SK-N-SH treated with all-trans-retinoic acid at 6 μM for 48 hours (cell line): Measurements from ENCODE around the gene AGR3.

Source experiments
- ATAC-seq: fragments of 200-7000 bp; cut with Tn5 transposase; 3 replicates; pipeline ENCODE4 v1.9.1; 2020; ENCODE audit warnings: mild to moderate bottlenecking, moderate library complexity
- BACH2 ChIP-seq: fragments of 250-450 bp; sonication (Bioruptor Pico); IDR thresholded peaks from 2 replicates; pipeline ENCODE4 v1.9.0; 2021; ENCODE audit warnings: mild to moderate bottlenecking, borderline replicate concordance
- CREB5 ChIP-seq: fragments of 250-450 bp; sonication (Bioruptor Pico); IDR thresholded peaks from 2 replicates; pipeline ENCODE4 v1.5.1; 2020; ENCODE audit warnings: low read depth, mild to moderate bottlenecking, moderate library complexity
- CSDC2 ChIP-seq: fragments of 250-450 bp; sonication (Bioruptor Pico); IDR thresholded peaks from 2 replicates; pipeline ENCODE4 v1.5.0; 2020; ENCODE audit warnings: mild to moderate bottlenecking, moderate library complexity
- CSRNP3 ChIP-seq: fragments of 250-450 bp; sonication (Bioruptor Pico); IDR thresholded peaks from 2 replicates; pipeline ENCODE4 v1.5.1; 2021; ENCODE audit warnings: mild to moderate bottlenecking, moderate library complexity
- ESRRG ChIP-seq: fragments of 250-450 bp; sonication (Bioruptor Pico); IDR thresholded peaks from 2 replicates; pipeline ENCODE4 v1.6.1; 2021; ENCODE audit warnings: mild to moderate bottlenecking
- ISL1 ChIP-seq: fragments of 250-450 bp; sonication (Bioruptor Pico); IDR thresholded peaks from 2 replicates; pipeline ENCODE4 v2.1.2; 2022; ENCODE audit warnings: mild to moderate bottlenecking, moderate library complexity
- PATZ1 ChIP-seq: fragments of 250-450 bp; sonication (Bioruptor Pico); IDR thresholded peaks from 2 replicates; pipeline ENCODE4 v1.8.0; 2020; ENCODE audit warnings: mild to moderate bottlenecking, moderate library complexity, borderline replicate concordance
- POU6F1 ChIP-seq: fragments of 250-450 bp; sonication (Bioruptor Pico); IDR thresholded peaks from 2 replicates; pipeline ENCODE4 v1.8.0; 2021; ENCODE audit warnings: low read depth, mild to moderate bottlenecking, moderate library complexity, borderline replicate concordance
- PPARA ChIP-seq: fragments of 250-450 bp; sonication (Bioruptor Pico); IDR thresholded peaks from 2 replicates; pipeline ENCODE4 v1.5.0; 2020; ENCODE audit warnings: mild to moderate bottlenecking, borderline replicate concordance
- RARB ChIP-seq: fragments of 250-450 bp; sonication (Bioruptor Pico); IDR thresholded peaks from 2 replicates; pipeline ENCODE4 v1.8.0; 2021; ENCODE audit warnings: mild to moderate bottlenecking, moderate library complexity
- TCF4 ChIP-seq: fragments of 250-450 bp; sonication (Bioruptor Pico); IDR thresholded peaks from 2 replicates; pipeline ENCODE4 v1.8.0; 2021; ENCODE audit warnings: mild to moderate bottlenecking, moderate library complexity, borderline replicate concordance
- TOX ChIP-seq: fragments of 250-450 bp; sonication (Bioruptor Pico); IDR thresholded peaks from 2 replicates; pipeline ENCODE4 v1.8.0; 2021; ENCODE audit warnings: mild to moderate bottlenecking, moderate library complexity, borderline replicate concordance
- TSHZ2 ChIP-seq: fragments of 250-450 bp; sonication (Bioruptor Pico); IDR thresholded peaks from 2 replicates; pipeline ENCODE4 v1.5.0; 2020; ENCODE audit warnings: mild to moderate bottlenecking, moderate library complexity
- ZC3H10 ChIP-seq: fragments of 250-450 bp; sonication (Bioruptor Pico); IDR thresholded peaks from 2 replicates; pipeline ENCODE4 v1.5.1; 2021; ENCODE audit warnings: mild to moderate bottlenecking, moderate library complexity
- ZFP3 ChIP-seq: fragments of 250-450 bp; sonication (Bioruptor Pico); IDR thresholded peaks from 2 replicates; pipeline ENCODE4 v1.5.0; 2020; ENCODE audit warnings: mild to moderate bottlenecking, moderate library complexity
- ZFP30 ChIP-seq: fragments of 450-650 bp; formaldehyde crosslinking; IDR thresholded peaks from 2 replicates; pipeline ENCODE4 v1.5.0; 2022; ENCODE audit warnings: mild to moderate bottlenecking, moderate library complexity
- ZNF565 ChIP-seq: fragments of 450-650 bp; formaldehyde crosslinking; conservative IDR thresholded peaks from 2 replicates; pipeline ENCODE4 v1.5.0; 2020; ENCODE audit warnings: low read depth, mild to moderate bottlenecking, moderate library complexity
- ZNF70 ChIP-seq: fragments of 450-650 bp; formaldehyde crosslinking; IDR thresholded peaks from 2 replicates; pipeline ENCODE4 v1.5.0; 2020; ENCODE audit warnings: mild to moderate bottlenecking, moderate library complexity
- ZNF8 ChIP-seq: fragments of 450-650 bp; formaldehyde crosslinking; IDR thresholded peaks from 2 replicates; pipeline ENCODE4 v1.5.0; 2020; ENCODE audit warnings: mild to moderate bottlenecking, moderate library complexity

The AGR3 gene

GRCh38 chr7:16810573-16810972, 71.2 kb downstream of the AGR3 start:
- ATAC-seq: no peak
- no peak for TF ChIP-seq CREB5 (CRISPR knock-in tag)
- no peak for TF ChIP-seq POU6F1
- TF ChIP-seq ZC3H10 (CRISPR knock-in tag): no peak
- no peak for TF ChIP-seq ZNF70
- TF ChIP-seq TSHZ2 (CRISPR knock-in tag): no peak
- TF ChIP-seq TOX (CRISPR knock-in tag): no peak
- no peak for TF ChIP-seq PPARA (CRISPR knock-in tag)
- TF ChIP-seq ZNF565 (CRISPR knock-in tag): no peak
- no peak for TF ChIP-seq BACH2
- no peak for TF ChIP-seq ZNF8 (CRISPR knock-in tag)
- no peak for TF ChIP-seq ESRRG (CRISPR knock-in tag)
- TF ChIP-seq PATZ1 (CRISPR knock-in tag): no peak
- no peak for TF ChIP-seq CSDC2 (CRISPR knock-in tag)
- no peak for TF ChIP-seq ZFP30 (CRISPR knock-in tag)
- no peak for TF ChIP-seq CSRNP3 (CRISPR knock-in tag)
- no peak for TF ChIP-seq ISL1 (CRISPR knock-in tag)

- ATAC-seq: no peak
- TF ChIP-seq PPARA (CRISPR knock-in tag) (no peak), ZNF8 (CRISPR knock-in tag) (no peak), PATZ1 (CRISPR knock-in tag) (no peak), POU6F1 (no peak), RARB (CRISPR knock-in tag) (no peak), CSDC2 (CRISPR knock-in tag) (no peak), ZNF70 (no peak), CREB5 (CRISPR knock-in tag) (no peak), ZFP3 (CRISPR knock-in tag) (no peak), TSHZ2 (CRISPR knock-in tag) (no peak), CSRNP3 (CRISPR knock-in tag) (no peak), ESRRG (CRISPR knock-in tag) (no peak), BACH2 (no peak), TCF4 (CRISPR knock-in tag) (no peak)
Observed at GRCh38 chr7:16810112-16810511, 71.7 kb downstream of the AGR3 start.
